ENCODE data around the gene FAM114A2.

The FAM114A2 gene

GRCh38 chr5:153959134-153959957, 79.4 kb downstream of the FAM114A2 start:
- peaks cover 10% of the 10 kb centered on the region for H3K4me1 Mint-ChIP-seq
- H3K4me3 Mint-ChIP-seq = no peak overlapping the region
- H3K27ac Mint-ChIP-seq = no peak overlapping the region
- H3K27me3 Mint-ChIP-seq = peaks cover 2% of the 10 kb centered on the region
- no peaks in the 10 kb centered on the region for H3K9me3 Mint-ChIP-seq
- DNase-seq (no peak), ATAC-seq (no peak)
- no peaks in the 10 kb centered on the region for H3K36me3 Mint-ChIP-seq (ENCODE audit: low read depth)

- H3K9me3 Mint-ChIP-seq = no peaks in the 10 kb centered on the region
- peaks cover 2% of the 10 kb centered on the region for H3K27me3 Mint-ChIP-seq
- H3K36me3 Mint-ChIP-seq (ENCODE audit: low read depth) = no peaks in the 10 kb centered on the region
- ATAC-seq = no peak
- no peak overlapping the region for H3K4me3 Mint-ChIP-seq
- H3K27ac Mint-ChIP-seq = no peak overlapping the region
- peaks cover 10% of the 10 kb centered on the region for H3K4me1 Mint-ChIP-seq
- DNase-seq = no peak
Observed at GRCh38 chr5:153957205-153957604, 81.5 kb downstream of the FAM114A2 start.

- peaks cover 2% of the 10 kb centered on the region for H3K27me3 Mint-ChIP-seq
- ATAC-seq (no peak), DNase-seq (no peak)
- no peaks in the 10 kb centered on the region for H3K36me3 Mint-ChIP-seq (ENCODE audit: low read depth)
- no peak overlapping the region for H3K4me3 Mint-ChIP-seq
- H3K27ac Mint-ChIP-seq = no peak overlapping the region
- no peaks in the 10 kb centered on the region for H3K4me1 Mint-ChIP-seq
- H3K9me3 Mint-ChIP-seq = no peaks in the 10 kb centered on the region
Observed at GRCh38 chr5:153953411-153953810, 85.3 kb downstream of the FAM114A2 start.

GRCh38 chr5:153952893-153953292, 85.8 kb downstream of the FAM114A2 start:
- ATAC-seq = no peak
- Mint-ChIP-seq H3K4me3 (no peak overlapping the region), H3K4me1 (no peaks in the 10 kb centered on the region), H3K36me3 (ENCODE audit: low read depth) (no peaks in the 10 kb centered on the region), H3K27me3 (peaks cover 2% of the 10 kb centered on the region), H3K27ac (no peak overlapping the region), H3K9me3 (no peaks in the 10 kb centered on the region)
- no peak for DNase-seq

- Mint-ChIP-seq H3K27ac (no peak overlapping the region), H3K9me3 (no peaks in the 10 kb centered on the region), H3K4me1 (no peaks in the 10 kb centered on the region), H3K36me3 (ENCODE audit: low read depth) (no peaks in the 10 kb centered on the region), H3K27me3 (peaks cover 2% of the 10 kb centered on the region), H3K4me3 (no peak overlapping the region)
- ATAC-seq = no peak
- DNase-seq = no peak
Observed at GRCh38 chr5:153952057-153952456, 86.7 kb downstream of the FAM114A2 start.

- Mint-ChIP-seq H3K27ac (no peak overlapping the region), H3K27me3 (no peaks in the 10 kb centered on the region), H3K4me3 (no peak overlapping the region), H3K36me3 (ENCODE audit: low read depth) (peaks cover 5% of the 10 kb centered on the region), H3K4me1 (no peaks in the 10 kb centered on the region), H3K9me3 (peaks cover 35% of the 10 kb centered on the region)
- ATAC-seq = no peak
- DNase-seq = no peak
Observed at GRCh38 chr5:153941265-153941664, 97.4 kb downstream of the FAM114A2 start.
